ENCODE results near the gene KAT2B.

KAT2B gene

GRCh38 chr3:20064796-20065564 lies 24.7 kb downstream of the KAT2B start:
- DNase-seq (ENCODE audit: low read depth), result no peak

GRCh38 chr3:20066079-20066478 lies 25.8 kb downstream of the KAT2B start:
- DNase-seq (ENCODE audit: low read depth), result no peak

GRCh38 chr3:20066850-20067617 lies 26.8 kb downstream of the KAT2B start:
- no peak for DNase-seq (ENCODE audit: low read depth)

- no peak for DNase-seq (ENCODE audit: low read depth)
Measured at GRCh38 chr3:20068512-20069177, 28.4 kb downstream of the KAT2B start.

GRCh38 chr3:20069178-20069532 lies 28.9 kb downstream of the KAT2B start:
- DNase-seq (ENCODE audit: low read depth), result no peak

GRCh38 chr3:20071175-20071574 lies 30.9 kb downstream of the KAT2B start:
- no peak for DNase-seq (ENCODE audit: low read depth)

GRCh38 chr3:20072422-20072821 lies 32.2 kb downstream of the KAT2B start:
- DNase-seq (ENCODE audit: low read depth), result no peak

GRCh38 chr3:20073068-20073467 lies 32.8 kb downstream of the KAT2B start:
- DNase-seq (ENCODE audit: low read depth), result no peak

GRCh38 chr3:20073683-20074082 lies 33.4 kb downstream of the KAT2B start:
- DNase-seq (ENCODE audit: low read depth), result no peak

GRCh38 chr3:20074226-20075063 lies 34.2 kb downstream of the KAT2B start:
- DNase-seq (ENCODE audit: low read depth), result no peak

- no peak for DNase-seq (ENCODE audit: low read depth)
Measured at GRCh38 chr3:20075197-20075596, 35.0 kb downstream of the KAT2B start.

- no peak for DNase-seq (ENCODE audit: low read depth)
Measured at GRCh38 chr3:20076296-20076997, 36.2 kb downstream of the KAT2B start.

- DNase-seq (ENCODE audit: low read depth), result no peak
Measured at GRCh38 chr3:20077068-20077467, 36.8 kb downstream of the KAT2B start.

GRCh38 chr3:20078194-20078714 lies 38.0 kb downstream of the KAT2B start:
- no peak for DNase-seq (ENCODE audit: low read depth)

GRCh38 chr3:20079621-20080020 lies 39.4 kb downstream of the KAT2B start:
- DNase-seq (ENCODE audit: low read depth), result no peak

GRCh38 chr3:20080956-20081554 lies 40.8 kb downstream of the KAT2B start:
- DNase-seq (ENCODE audit: low read depth), result no peak

- DNase-seq (ENCODE audit: low read depth), result no peak
Measured at GRCh38 chr3:20083253-20083652, 43.0 kb downstream of the KAT2B start.

- no peak for DNase-seq (ENCODE audit: low read depth)
Measured at GRCh38 chr3:20083953-20084352, 43.7 kb downstream of the KAT2B start.

- DNase-seq (ENCODE audit: low read depth), result no peak
Measured at GRCh38 chr3:20091331-20092047, 51.2 kb downstream of the KAT2B start.

GRCh38 chr3:20095470-20095869 lies 55.2 kb downstream of the KAT2B start:
- DNase-seq (ENCODE audit: low read depth), result no peak
